OCI-LY7 (cell line): Measurements from ENCODE around the gene NOXA1. TPM values are rescaled to one million over a fixed set of nuclear protein-coding genes. Genes with fewer than 3 reads are reported as not detected.

Source experiments
- BruUV-seq: library from RNA; stranded (reverse); fragments of 400-500 nt; replicated peaks from 2 replicates; lab custom pipeline; 2021; lab: Mats Ljungman, UMichigan
- CTCF ChIA-PET: fragments of 300-600 bp; sonication (Branson Sonifier 250); formaldehyde crosslinking; loops from one replicate; lab custom pipeline; 2022; ENCODE audit warnings: antibody characterized with exemption; ENCODE audit not compliant: unreplicated experiment; lab: Charles Lee
- POLR2A ChIA-PET: fragments of 300-600 bp; sonication (Branson Sonifier 250); formaldehyde crosslinking; loops from one replicate; lab custom pipeline; 2022; ENCODE audit warnings: antibody characterized with exemption; lab: Charles Lee
- DNase-seq: peaks from one replicate; pipeline ENCODE4 v3.0.0-alpha.2; 2015; ENCODE audit warnings: low spot score
- H2AFZ ChIP-seq: fragments of 200-600 bp; sonication (generic), shearing (Covaris generic); 2 replicates; pipeline ENCODE4 v1.6.1; 2014; ENCODE audit warnings: mild to moderate bottlenecking, antibody characterized with exemption, low read length, moderate library complexity
- H3K27ac ChIP-seq: fragments of 200-600 bp; sonication (generic); 2 replicates; pipeline ENCODE4 v1.5.1; 2014; ENCODE audit warnings: mixed run types, low read depth, mild to moderate bottlenecking, moderate library complexity, low read length, inconsistent platforms; ENCODE audit not compliant: poor library complexity, severe bottlenecking
- H3K36me3 ChIP-seq: fragments of 200-600 bp; sonication (generic); 2 replicates; pipeline ENCODE4 v1.6.1; 2014; ENCODE audit warnings: mild to moderate bottlenecking, antibody characterized with exemption, low read length, moderate library complexity, mixed read lengths; ENCODE audit not compliant: insufficient read depth
- H3K4me1 ChIP-seq: fragments of 200-600 bp; sonication (generic); 2 replicates; pipeline ENCODE4 v1.5.1; 2014; ENCODE audit warnings: mild to moderate bottlenecking, low read length; ENCODE audit not compliant: insufficient read depth, poor library complexity, severe bottlenecking
- H3K4me2 ChIP-seq: fragments of 200-600 bp; sonication (generic); 2 replicates; pipeline ENCODE4 v1.6.1; 2014; ENCODE audit warnings: mild to moderate bottlenecking, low read length
- H3K4me3 ChIP-seq: fragments of 200-600 bp; sonication (generic); 2 replicates; pipeline ENCODE4 v1.5.1; 2014; ENCODE audit warnings: mild to moderate bottlenecking, low read depth, low read length; ENCODE audit not compliant: poor library complexity, severe bottlenecking
- H3K79me2 ChIP-seq: fragments of 200-600 bp; sonication (generic); 2 replicates; pipeline ENCODE4 v1.6.1; 2016; ENCODE audit warnings: low read depth, mild to moderate bottlenecking, low read length, moderate library complexity, mixed read lengths; ENCODE audit not compliant: insufficient read depth
- H3K9me2 ChIP-seq: fragments of 200-600 bp; sonication (generic); 2 replicates; pipeline ENCODE4 v1.6.1; 2016; ENCODE audit warnings: mild to moderate bottlenecking, low read length, mixed read lengths; ENCODE audit not compliant: insufficient read depth
- H3K9me3 ChIP-seq: fragments of 200-600 bp; sonication (generic); 2 replicates; pipeline ENCODE4 v1.6.1; 2014; ENCODE audit warnings: mild to moderate bottlenecking, mixed run types, low read length, mixed read lengths
- H4K20me1 ChIP-seq: fragments of 200-600 bp; sonication (generic); 2 replicates; pipeline ENCODE4 v1.6.1; 2014; ENCODE audit warnings: mild to moderate bottlenecking, antibody characterized with exemption, low read length, moderate library complexity, mixed read lengths; ENCODE audit not compliant: insufficient read depth
- CTCF ChIP-seq: fragments of 200-600 bp; sonication (generic); conservative IDR thresholded peaks from 2 replicates; pipeline ENCODE4 v1.5.1; 2014; ENCODE audit warnings: mild to moderate bottlenecking, antibody characterized with exemption, low read length, moderate library complexity, mixed read lengths
- EZH2phosphoT487 ChIP-seq: fragments of 200-600 bp; sonication (generic); IDR thresholded peaks from 2 replicates; pipeline ENCODE4 v1.6.1; 2018; ENCODE audit warnings: low read depth, borderline replicate concordance, mild to moderate bottlenecking, mixed run types, antibody characterized with exemption, low read length, moderate library complexity, mixed read lengths
- intact Hi-C: fragments of 100-400 bp; cut with micrococcal nuclease; formaldehyde crosslinking; loops from one replicate; pipeline ENCODE4 v1.10.0; 2022; ENCODE audit not compliant: unreplicated experiment
- total RNA-seq, 2 experiments: library from RNA; depleted of rRNA in 1 of 2; stranded (reverse); fragments of >200 nt in 1 of 2; shearing (Covaris generic) in 1 of 2; gene quantifications; 2 replicates each; pipeline ENCODE4 v1.2.3, GENCODE V29; 2014 to 2022

Gene NOXA1
- total RNA-seq, 2 experiments from 2014 or later: not detected

- Histone ChIP-seq H3K9me2 (no peaks in the 10 kb centered on the region), H3K4me1 (peaks cover 34% of the 10 kb centered on the region), H4K20me1 (no peaks in the 10 kb centered on the region), H3K4me2 (peak overlapping the region; percentile 53), H3K9me3 (no peaks in the 10 kb centered on the region), H3K27ac (peak overlapping the region; percentile 54), H3K4me3 (peak overlapping the region; percentile 42), H3K36me3 (no peaks in the 10 kb centered on the region), H3K79me2 (no peaks in the 10 kb centered on the region), H2AFZ (peak overlapping the region; percentile 40; the same call in 1 of the 2 replicates)
- BruUV-seq: no TSS peak
- POLR2A ChIA-PET: no interaction called here
- CTCF ChIA-PET: no interaction called here
- DNase-seq: peak; percentile 94
- intact Hi-C loops: no loop called here
- TF ChIP-seq CTCF: peak; percentile 46; the same call in 1 of the 2 replicates
- no peak for TF ChIP-seq EZH2phosphoT487
These were observed 38.6 kb downstream of the NOXA1 start for GRCh38 chr9:137461663-137462395.

- Histone ChIP-seq H3K27ac (peak overlapping the region; percentile 54), H3K4me1 (peaks cover 34% of the 10 kb centered on the region), H4K20me1 (no peaks in the 10 kb centered on the region), H3K4me2 (peak overlapping the region; percentile 53), H3K4me3 (peak overlapping the region; percentile 42), H3K36me3 (no peaks in the 10 kb centered on the region), H3K79me2 (no peaks in the 10 kb centered on the region), H3K9me2 (no peaks in the 10 kb centered on the region), H2AFZ (peak overlapping the region; percentile 40; the same call in 1 of the 2 replicates), H3K9me3 (no peaks in the 10 kb centered on the region)
- TF ChIP-seq EZH2phosphoT487 (no peak), CTCF (no peak)
- BruUV-seq: no TSS peak
- intact Hi-C loops: no loop called here
- POLR2A ChIA-PET: interaction anchor here (1.2 kb wide), 1 partner anchor 40 kb away, joined by 3 read pairs; no protein-coding TSS in a partner anchor
- CTCF ChIA-PET: no interaction called here
- DNase-seq: no peak
These were observed 39.3 kb downstream of the NOXA1 start for GRCh38 chr9:137462396-137462985.
